ENCODE data around the gene ZNF791.
A peak's percentile ranks its signal among the peaks of the same experiment; 100 is the strongest.
"Not testable (repeated sequence)": the region's sequence is repeated elsewhere in the genome, so short reads cannot be mapped to it uniquely, and the experiment has no call there.

The ZNF791 gene

DNA sequence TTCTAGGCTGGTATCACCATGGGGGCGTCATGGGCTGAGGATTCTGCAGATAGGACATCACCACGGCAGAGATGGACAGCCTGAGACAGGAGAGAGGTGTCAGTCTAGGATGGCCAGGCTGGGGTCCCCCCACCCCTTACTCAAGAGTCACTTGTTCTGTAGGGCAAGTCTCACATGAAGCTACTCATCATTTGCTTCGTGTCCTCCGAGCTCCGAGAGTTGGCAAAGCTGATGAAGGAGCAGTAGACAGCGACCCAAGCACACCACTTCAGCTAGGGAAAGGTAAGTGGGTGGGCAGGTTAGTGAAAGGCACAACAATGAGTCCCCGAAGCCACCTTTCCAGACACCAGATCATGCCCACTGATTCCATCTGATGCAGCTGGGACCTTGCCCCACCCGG, 57.6 kb downstream of the ZNF791 start:
- no peak for DNase-seq

GRCh38 chr19:12668932-12669269, 58.2 kb downstream of the ZNF791 start:
- DNase-seq: no peak

DNA sequence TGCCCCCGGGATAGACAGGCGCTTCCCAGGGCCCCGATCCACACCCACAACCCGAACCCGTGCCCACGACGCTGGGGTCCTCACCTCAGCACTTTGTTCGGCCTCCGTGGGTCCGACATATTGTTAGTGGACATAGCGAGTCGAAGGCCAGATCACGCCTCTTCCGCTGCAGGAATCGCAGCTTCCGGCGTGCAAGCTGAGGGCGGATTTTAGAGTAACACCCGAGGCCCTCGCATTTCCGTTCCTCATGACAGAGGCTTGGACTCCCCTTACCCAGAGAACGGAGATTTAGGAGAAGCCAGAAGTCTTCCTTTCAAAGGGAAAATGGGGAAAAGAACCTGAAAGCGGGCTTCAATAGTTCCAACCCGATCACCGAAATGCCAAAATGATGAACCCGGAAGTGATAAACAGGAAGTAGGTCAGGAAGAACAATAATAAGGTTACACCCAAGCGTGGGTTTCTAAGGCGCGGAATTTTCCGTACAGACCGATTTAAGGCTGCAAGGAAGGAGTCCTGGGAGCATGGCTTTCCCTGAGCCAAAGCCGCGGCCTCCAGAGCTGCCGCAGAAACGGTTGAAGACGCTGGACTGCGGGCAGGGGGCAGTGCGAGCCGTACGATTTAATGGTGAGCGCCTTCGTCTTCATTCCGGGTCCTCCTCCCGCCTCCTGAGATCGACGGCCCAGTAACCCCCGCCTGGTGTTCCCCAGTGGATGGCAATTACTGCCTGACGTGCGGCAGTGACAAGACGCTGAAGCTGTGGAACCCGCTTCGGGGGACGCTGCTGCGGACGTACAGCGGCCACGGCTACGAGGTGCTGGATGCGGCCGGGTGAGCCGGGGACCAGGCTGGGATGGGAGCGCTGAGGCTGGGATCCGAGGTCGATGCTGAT, 58.8 kb downstream of the ZNF791 start:
- DNase-seq: peak; percentile 66

DNA sequence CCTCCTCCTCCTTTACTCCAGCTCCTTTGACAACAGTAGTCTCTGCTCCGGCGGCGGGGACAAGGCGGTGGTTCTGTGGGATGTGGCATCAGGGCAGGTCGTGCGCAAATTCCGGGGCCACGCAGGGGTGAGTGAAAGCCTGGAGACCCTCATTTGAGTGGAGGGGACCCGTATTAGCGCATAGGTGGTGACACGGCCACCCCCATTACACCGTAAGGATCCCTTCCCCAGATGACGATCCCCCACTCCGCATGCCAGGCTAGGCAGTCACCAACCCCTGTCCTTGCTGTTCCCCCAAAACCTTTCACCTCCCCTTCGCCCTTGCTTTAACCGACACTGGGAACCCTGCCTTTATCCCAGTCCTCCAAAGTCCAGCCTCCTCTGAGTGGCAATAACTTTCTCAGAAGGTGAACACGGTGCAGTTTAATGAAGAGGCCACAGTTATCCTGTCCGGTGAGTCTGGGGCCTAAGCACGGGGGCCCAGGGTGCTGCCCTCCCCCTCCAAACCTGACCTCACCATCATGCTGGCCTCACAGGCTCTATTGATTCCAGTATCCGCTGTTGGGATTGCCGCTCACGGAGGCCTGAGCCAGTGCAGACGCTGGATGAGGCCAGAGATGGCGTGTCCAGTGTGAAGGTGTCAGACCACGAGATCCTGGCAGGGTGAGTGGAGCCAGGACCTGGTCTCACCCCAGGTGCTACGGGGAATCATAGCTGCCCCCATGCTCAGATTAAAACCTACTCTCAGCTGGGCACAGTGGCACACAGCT, 59.6 kb downstream of the ZNF791 start:
- DNase-seq: no peak

DNA sequence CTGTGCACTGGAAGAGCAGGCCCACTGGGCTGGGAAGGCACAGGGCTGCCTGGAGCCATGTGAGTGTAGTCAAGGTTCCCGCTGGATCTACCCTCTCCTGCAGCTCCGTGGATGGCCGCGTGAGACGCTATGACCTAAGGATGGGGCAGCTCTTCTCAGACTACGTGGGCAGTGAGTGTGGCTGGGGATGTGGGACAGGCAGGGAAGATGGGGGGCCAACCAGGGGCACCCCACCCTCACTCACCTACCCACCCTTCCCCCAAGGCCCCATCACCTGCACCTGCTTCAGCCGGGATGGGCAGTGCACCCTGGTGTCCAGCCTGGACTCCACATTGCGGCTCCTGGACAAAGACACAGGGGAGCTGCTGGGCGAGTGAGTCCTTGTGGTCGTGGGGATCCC, 62.0 kb downstream of the ZNF791 start:
- DNase-seq: no peak

- DNase-seq: no peak
Measured at GRCh38 chr19:12675399-12675798, 64.7 kb downstream of the ZNF791 start.

DNA sequence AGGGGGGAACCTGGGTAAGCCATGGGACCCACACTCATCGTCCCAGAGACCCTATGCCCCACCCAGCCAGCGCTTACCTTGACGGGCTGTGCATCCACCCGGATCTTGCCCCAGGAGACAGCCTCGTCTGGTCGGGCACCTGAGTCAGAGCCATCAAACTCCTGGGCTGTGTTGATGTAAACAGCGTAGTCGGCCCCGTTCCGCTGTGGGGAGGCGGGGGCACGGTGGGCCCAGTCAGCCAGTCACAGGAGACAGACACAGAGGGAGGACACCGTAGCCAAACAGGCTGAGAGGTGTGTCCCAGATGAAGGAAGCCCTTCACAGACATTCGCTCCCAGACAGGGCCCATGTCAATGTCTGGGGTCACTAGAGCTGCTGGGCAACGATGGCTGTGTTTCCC, 65.2 kb downstream of the ZNF791 start:
- no peak for DNase-seq

DNA sequence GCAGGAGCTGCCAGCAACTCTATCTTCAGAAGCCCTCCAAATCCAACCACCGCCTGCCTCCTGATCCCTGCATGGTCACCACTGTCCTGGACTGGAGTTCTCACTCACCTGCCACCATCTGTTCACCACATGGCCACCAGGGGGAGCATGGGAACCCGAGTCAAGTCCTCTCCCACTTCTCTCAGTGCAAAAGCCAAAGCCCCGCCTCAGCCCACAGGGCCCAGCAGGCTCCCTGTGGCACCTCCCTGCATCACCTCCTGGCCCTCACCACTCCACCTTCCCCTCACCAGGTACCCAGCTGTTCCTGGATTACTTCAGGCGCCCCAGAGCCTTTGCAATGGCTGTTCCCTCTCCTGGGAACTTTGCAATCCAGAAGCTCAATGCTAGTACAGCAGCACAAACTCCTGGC, 65.7 kb downstream of the ZNF791 start:
- DNase-seq: peak; percentile 62

DNA sequence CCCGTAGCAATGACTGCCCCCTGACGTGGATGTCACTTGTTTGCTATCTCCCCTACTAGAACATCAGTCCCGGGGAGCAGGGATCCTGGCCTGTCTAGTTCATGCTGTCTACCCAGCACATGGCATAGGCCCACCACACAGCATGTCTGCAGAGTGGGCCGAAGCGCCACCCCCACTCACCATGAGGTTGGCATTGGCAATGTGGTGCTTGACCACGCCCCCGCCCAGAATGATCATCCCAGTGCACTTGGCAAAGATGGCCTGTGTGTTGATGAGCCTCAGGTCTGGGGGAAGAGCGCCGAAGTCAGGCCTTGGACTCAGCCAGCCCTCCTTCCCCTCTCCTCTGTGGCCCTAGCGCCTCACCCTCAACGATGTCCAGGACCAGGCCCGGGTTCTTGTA, 66.2 kb downstream of the ZNF791 start:
- no peak for DNase-seq

DNA sequence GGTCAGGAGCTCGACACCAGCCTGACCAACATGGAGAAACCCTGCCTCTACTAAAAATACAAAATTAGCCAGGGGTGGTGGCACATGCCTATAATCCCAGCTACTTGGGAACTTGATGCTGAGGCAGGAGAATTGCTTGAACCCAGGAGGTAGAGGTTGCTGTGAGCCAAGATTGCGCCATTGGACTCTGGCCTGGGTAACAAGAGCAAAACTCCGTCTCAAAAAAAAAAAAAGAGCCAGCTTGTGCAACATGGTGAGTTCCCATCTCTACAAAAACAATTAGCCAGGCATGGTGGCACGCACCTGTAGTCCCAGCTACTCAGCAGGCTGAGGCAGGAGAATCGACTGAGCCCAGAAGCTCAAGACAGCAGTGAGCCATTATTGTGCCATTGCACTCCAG, 67.3 kb downstream of the ZNF791 start:
- DNase-seq: not testable (repeated sequence)

- no peak for DNase-seq
Measured at GRCh38 chr19:12680034-12680433, 69.3 kb downstream of the ZNF791 start.

- peak; percentile 98 for DNase-seq
Measured at GRCh38 chr19:12681074-12681987, 70.6 kb downstream of the ZNF791 start, which contains the start of gene DHPS. DHPS (minus strand) TSS chr19:12681880; CDS start chr19:12681766, 114 bp downstream.
